Esophagus muscularis mucosa (tissue), 4 donors: ENCODE measurements around the gene GMEB1. TPM values are rescaled to one million over a fixed set of nuclear protein-coding genes. Genes with fewer than 3 reads are reported as not detected.

Experiments
- DNase-seq: peaks from one replicate; pipeline ENCODE4 v3.0.0-alpha.2; 2017; ENCODE audit errors: extremely low spot score
- H3K27ac ChIP-seq, 4 donors: fragments of 200-600 bp; sonication (generic); replicated peaks in 1 of 4; 1 replicate in 3 of 4; 2 replicates in 1 of 4; pipeline ENCODE4 v1.5.1; 2016 to 2019; ENCODE audit warnings: mild to moderate bottlenecking in 1 of 4
- H3K27me3 ChIP-seq, 4 donors: fragments of 200-600 bp; sonication (generic); one replicate each; pipeline versions ENCODE4 v1.5.1 to v1.6.0; 2016 to 2019
- H3K36me3 ChIP-seq, 4 donors: fragments of 200-600 bp; sonication (generic); one replicate each; pipeline ENCODE4 v1.5.1; 2016 to 2019
- H3K4me1 ChIP-seq, 4 donors: fragments of 200-600 bp; sonication (generic); one replicate each; pipeline ENCODE4 v1.5.1; 2016 to 2019
- H3K4me3 ChIP-seq, 4 donors: fragments of 200-600 bp; sonication (generic); 1 replicate in 2 of 4; 2 replicates in 2 of 4; pipeline ENCODE4 v1.5.1; 2016 to 2019; ENCODE audit warnings: mild to moderate bottlenecking in 4 of 4, moderate library complexity in 1 of 4
- H3K9me3 ChIP-seq, 4 donors: fragments of 200-600 bp; sonication (generic); 1 replicate in 3 of 4; 2 replicates in 1 of 4; pipeline ENCODE4 v1.5.1; 2016 to 2019
- EP300 ChIP-seq: sonication (generic); formaldehyde crosslinking; IDR thresholded peaks from one replicate; pipeline ENCODE4 v1.6.1; 2017; ENCODE audit warnings: antibody characterized with exemption
- POLR2A ChIP-seq: fragments of 450-650 bp; IDR thresholded peaks from one replicate; pipeline ENCODE4 v1.6.1; 2017; ENCODE audit warnings: antibody characterized with exemption, moderate library complexity, mild to moderate bottlenecking, low read depth
- POLR2AphosphoS5 ChIP-seq, 2 donors: sonication (generic); formaldehyde crosslinking; IDR thresholded peaks; one replicate each; pipeline ENCODE4 v1.6.1; 2017; ENCODE audit warnings: antibody characterized with exemption in 2 of 2
- WGBS: methylation state at CpG from one replicate; pipeline ENCODE4 v1.1.5; 2018; 5-methylcytosine and 5-hydroxymethylcytosine counted together
- intact Hi-C: fragments of 100-400 bp; cut with DNase I; formaldehyde crosslinking; loops from one replicate; pipeline ENCODE4 v1.15.1; 2023
- total RNA-seq, 4 donors: library from RNA; depleted of rRNA; stranded (reverse); fragments of >200 nt; gene quantifications; one replicate each; pipeline versions ENCODE4 v1.1.0 to v1.2.1, GENCODE V29; 2016
- TF ChIP-seq, protein P1 (sequence below), 3 experiments: fragments of 200-600 bp in 2 of 3; fragments of 450-650 bp in 1 of 3; sonication (generic) in 2 of 3; IDR thresholded peaks; one replicate each; pipeline ENCODE4 v1.5.1; 2017 to 2019; ENCODE audit warnings: antibody characterized with exemption in 3 of 3, mild to moderate bottlenecking in 2 of 3, moderate library complexity in 1 of 3

Gene GMEB1
- total RNA-seq, 4 donors from 2014 or later: 7.1 to 11.0 (median 9.8) TPM

DNA sequence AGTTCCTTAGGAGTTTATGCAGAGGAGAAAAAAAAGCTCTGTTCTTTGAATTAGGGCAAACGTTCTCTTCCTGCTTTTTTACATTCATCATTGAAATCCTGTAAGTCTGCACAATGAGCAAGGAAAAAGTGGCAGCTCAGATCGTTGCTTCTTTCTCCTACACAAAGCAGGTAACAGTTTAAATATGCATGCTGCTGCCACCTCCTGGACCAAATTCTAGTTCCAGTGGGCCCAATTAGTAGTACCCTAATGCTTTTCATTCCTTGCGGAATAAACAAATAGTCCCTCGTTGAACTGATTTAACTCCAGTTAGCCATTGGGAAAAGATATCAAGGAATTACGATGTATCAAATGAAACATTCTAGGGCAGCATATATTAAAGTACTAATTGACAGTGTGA is 88.3 kb downstream of the GMEB1 start:
- H3K4me1 ChIP-seq: peaks cover 44 to 78% (median 68%) of the 10 kb centered on the region in 4 donors
- WGBS: 51% methylated on average over 5 of the region's 5 CpGs

DNA sequence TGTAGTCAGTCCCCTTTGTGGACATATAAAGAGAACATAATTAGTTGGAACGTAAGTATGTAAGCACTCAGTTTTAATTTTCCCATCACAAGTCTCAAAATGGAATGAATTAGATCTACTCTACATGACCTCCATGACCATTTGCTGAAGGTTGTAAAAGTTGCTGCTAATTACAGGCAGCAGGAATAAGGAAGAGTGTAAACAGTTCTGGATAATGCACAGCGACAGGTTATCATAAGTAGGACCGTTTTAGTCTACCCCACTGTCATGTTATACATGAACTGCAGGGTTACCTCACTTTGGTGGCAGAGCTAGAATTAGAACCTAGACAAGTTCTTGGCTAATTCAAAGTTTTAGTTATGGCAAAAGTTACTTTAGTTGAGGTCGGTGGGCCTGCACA is 89.8 kb downstream of the GMEB1 start:
- Histone ChIP-seq H3K4me1 (peaks cover 42 to 73% (median 64%) of the 10 kb centered on the region in 4 donors), H3K9me3 (no peaks in the 10 kb centered on the region), H3K36me3 (peaks cover 0 to 30% (median 8%) of the 10 kb centered on the region in 4 donors), H3K27ac (no peak overlapping the region), H3K27me3 (no peaks in the 10 kb centered on the region), H3K4me3 (no peak overlapping the region)
- no peak for DNase-seq
- whole genome bisulfite sequencing: 79% methylated on average over 4 of the region's 4 CpGs
- intact Hi-C loops: no loop called here
- no peak for TF ChIP-seq POLR2A
- no peak for TF ChIP-seq POLR2AphosphoS5 (IDR thresholded peaks at IDR 0.05)
- no peak for TF ChIP-seq EP300
- TF ChIP-seq, protein P1, sequence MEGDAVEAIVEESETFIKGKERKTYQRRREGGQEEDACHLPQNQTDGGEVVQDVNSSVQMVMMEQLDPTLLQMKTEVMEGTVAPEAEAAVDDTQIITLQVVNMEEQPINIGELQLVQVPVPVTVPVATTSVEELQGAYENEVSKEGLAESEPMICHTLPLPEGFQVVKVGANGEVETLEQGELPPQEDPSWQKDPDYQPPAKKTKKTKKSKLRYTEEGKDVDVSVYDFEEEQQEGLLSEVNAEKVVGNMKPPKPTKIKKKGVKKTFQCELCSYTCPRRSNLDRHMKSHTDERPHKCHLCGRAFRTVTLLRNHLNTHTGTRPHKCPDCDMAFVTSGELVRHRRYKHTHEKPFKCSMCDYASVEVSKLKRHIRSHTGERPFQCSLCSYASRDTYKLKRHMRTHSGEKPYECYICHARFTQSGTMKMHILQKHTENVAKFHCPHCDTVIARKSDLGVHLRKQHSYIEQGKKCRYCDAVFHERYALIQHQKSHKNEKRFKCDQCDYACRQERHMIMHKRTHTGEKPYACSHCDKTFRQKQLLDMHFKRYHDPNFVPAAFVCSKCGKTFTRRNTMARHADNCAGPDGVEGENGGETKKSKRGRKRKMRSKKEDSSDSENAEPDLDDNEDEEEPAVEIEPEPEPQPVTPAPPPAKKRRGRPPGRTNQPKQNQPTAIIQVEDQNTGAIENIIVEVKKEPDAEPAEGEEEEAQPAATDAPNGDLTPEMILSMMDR (IDR thresholded peaks at IDR 0.05): no peak

More for the DNA sequence above, 88.3 kb downstream of the GMEB1 start:
- Histone ChIP-seq H3K27ac (no peak overlapping the region), H3K36me3 (peaks cover 0 to 35% (median 8%) of the 10 kb centered on the region in 4 donors), H3K27me3 (no peaks in the 10 kb centered on the region), H3K4me3 (no peak overlapping the region), H3K9me3 (no peaks in the 10 kb centered on the region)
- TF ChIP-seq, protein P1 (IDR thresholded peaks at IDR 0.05): peak; percentile 8 to 33 (median 18)
- no peak for TF ChIP-seq EP300
- no peak for DNase-seq
- intact Hi-C loops: no loop called here

DNA sequence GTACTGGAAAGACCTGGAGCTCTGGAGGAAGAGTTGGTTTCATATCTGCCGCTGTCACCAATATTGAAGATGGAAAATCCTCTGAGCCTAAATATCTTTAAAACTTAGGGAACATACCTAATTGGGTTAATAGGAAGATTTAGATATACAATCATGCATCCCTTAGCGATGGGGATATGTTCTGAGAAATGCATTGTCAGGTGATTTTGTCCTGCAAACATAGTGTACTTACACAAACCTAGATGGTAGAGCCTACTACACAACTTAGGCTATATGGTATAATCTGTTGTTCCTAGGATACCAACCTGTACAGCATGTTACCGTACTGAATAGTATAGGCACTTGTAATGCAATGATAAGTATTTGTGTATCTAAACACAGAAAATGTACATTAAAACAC is 90.7 kb downstream of the GMEB1 start:
- H3K9me3 ChIP-seq: no peaks in the 10 kb centered on the region
- no peak overlapping the region for H3K27ac ChIP-seq
- H3K4me3 ChIP-seq: no peak overlapping the region
- intact Hi-C loops: no loop called here
- no peaks in the 10 kb centered on the region for H3K27me3 ChIP-seq
- H3K4me1 ChIP-seq: peaks cover 34 to 65% (median 57%) of the 10 kb centered on the region in 4 donors
- TF ChIP-seq, protein P1 (IDR thresholded peaks at IDR 0.05): no peak
- TF ChIP-seq POLR2A: no peak
- TF ChIP-seq EP300: no peak
- TF ChIP-seq POLR2AphosphoS5 (IDR thresholded peaks at IDR 0.05): no peak
- 98% methylated on average over 3 of the region's 3 CpGs for WGBS
- DNase-seq: no peak
- peaks cover 0 to 29% (median 8%) of the 10 kb centered on the region in 4 donors for H3K36me3 ChIP-seq

DNA sequence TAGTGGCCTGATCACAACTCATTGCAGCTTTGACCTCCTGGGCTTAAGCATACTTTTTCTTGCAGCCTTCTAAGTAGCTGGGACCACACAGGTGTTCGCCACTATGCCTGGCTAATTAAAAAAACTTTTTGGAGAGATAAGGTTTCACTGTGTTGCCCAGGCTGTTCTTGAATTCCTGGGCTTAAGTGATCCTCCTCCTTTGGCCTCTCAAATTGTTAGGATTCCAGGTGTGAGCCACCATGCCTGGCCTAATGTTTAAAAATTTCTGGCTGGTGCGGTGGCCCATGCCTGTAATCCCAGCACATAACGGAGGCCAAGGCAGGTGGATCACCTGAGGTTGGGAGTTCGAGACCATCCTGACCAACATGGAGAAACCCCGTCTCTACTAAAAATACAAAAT is 92.6 kb downstream of the GMEB1 start:
- no peak overlapping the region for H3K27ac ChIP-seq
- H3K4me1 ChIP-seq: peaks cover 14 to 61% (median 55%) of the 10 kb centered on the region in 4 donors
- TF ChIP-seq POLR2AphosphoS5 (IDR thresholded peaks at IDR 0.05) (no peak), EP300 (no peak), POLR2A (no peak)
- TF ChIP-seq, protein P1 (IDR thresholded peaks at IDR 0.05): no peak
- intact Hi-C loops: no loop called here
- no peaks in the 10 kb centered on the region for H3K27me3 ChIP-seq
- H3K4me3 ChIP-seq: no peak overlapping the region
- H3K9me3 ChIP-seq: no peaks in the 10 kb centered on the region
- no peak for DNase-seq
- H3K36me3 ChIP-seq: peaks cover 0 to 38% (median 11%) of the 10 kb centered on the region in 4 donors
- WGBS: 95% methylated on average over 5 of the region's 5 CpGs
